SK-N-SH treated with all-trans-retinoic acid at 6 μM for 48 hours (cell line): Measurements from ENCODE around the gene ADRA2C.

Experiments used
- ATAC-seq: fragments of 200-7000 bp; cut with Tn5 transposase; 3 replicates; pipeline ENCODE4 v1.9.1; 2020; ENCODE audit warnings: mild to moderate bottlenecking, moderate library complexity
- ARNTL ChIP-seq: fragments of 450-650 bp; formaldehyde crosslinking; IDR thresholded peaks from 2 replicates; pipeline ENCODE4 v1.5.0; 2020; ENCODE audit warnings: low read depth, mild to moderate bottlenecking, moderate library complexity, borderline replicate concordance
- CSDC2 ChIP-seq: fragments of 250-450 bp; sonication (Bioruptor Pico); IDR thresholded peaks from 2 replicates; pipeline ENCODE4 v1.5.0; 2020; ENCODE audit warnings: mild to moderate bottlenecking, moderate library complexity
- GLIS3 ChIP-seq: fragments of 250-450 bp; sonication (Bioruptor Pico); IDR thresholded peaks from 2 replicates; pipeline ENCODE4 v1.5.0; 2020; ENCODE audit warnings: mild to moderate bottlenecking, moderate library complexity
- ISL1 ChIP-seq: fragments of 250-450 bp; sonication (Bioruptor Pico); IDR thresholded peaks from 2 replicates; pipeline ENCODE4 v2.1.2; 2022; ENCODE audit warnings: mild to moderate bottlenecking, moderate library complexity
- PATZ1 ChIP-seq: fragments of 250-450 bp; sonication (Bioruptor Pico); IDR thresholded peaks from 2 replicates; pipeline ENCODE4 v1.8.0; 2020; ENCODE audit warnings: mild to moderate bottlenecking, moderate library complexity, borderline replicate concordance
- POU6F1 ChIP-seq: fragments of 250-450 bp; sonication (Bioruptor Pico); IDR thresholded peaks from 2 replicates; pipeline ENCODE4 v1.8.0; 2021; ENCODE audit warnings: low read depth, mild to moderate bottlenecking, moderate library complexity, borderline replicate concordance
- PPARA ChIP-seq: fragments of 250-450 bp; sonication (Bioruptor Pico); IDR thresholded peaks from 2 replicates; pipeline ENCODE4 v1.5.0; 2020; ENCODE audit warnings: mild to moderate bottlenecking, borderline replicate concordance
- RARB ChIP-seq: fragments of 250-450 bp; sonication (Bioruptor Pico); IDR thresholded peaks from 2 replicates; pipeline ENCODE4 v1.8.0; 2021; ENCODE audit warnings: mild to moderate bottlenecking, moderate library complexity
- SNAI2 ChIP-seq: fragments of 250-450 bp; sonication (Bioruptor Pico); IDR thresholded peaks from 2 replicates; pipeline ENCODE4 v1.5.0; 2020; ENCODE audit warnings: mild to moderate bottlenecking, moderate library complexity
- TOX ChIP-seq: fragments of 250-450 bp; sonication (Bioruptor Pico); IDR thresholded peaks from 2 replicates; pipeline ENCODE4 v1.8.0; 2021; ENCODE audit warnings: mild to moderate bottlenecking, moderate library complexity, borderline replicate concordance
- ZC3H10 ChIP-seq: fragments of 250-450 bp; sonication (Bioruptor Pico); IDR thresholded peaks from 2 replicates; pipeline ENCODE4 v1.5.1; 2021; ENCODE audit warnings: mild to moderate bottlenecking, moderate library complexity
- ZFP3 ChIP-seq: fragments of 250-450 bp; sonication (Bioruptor Pico); IDR thresholded peaks from 2 replicates; pipeline ENCODE4 v1.5.0; 2020; ENCODE audit warnings: mild to moderate bottlenecking, moderate library complexity
- ZFP30 ChIP-seq: fragments of 450-650 bp; formaldehyde crosslinking; IDR thresholded peaks from 2 replicates; pipeline ENCODE4 v1.5.0; 2022; ENCODE audit warnings: mild to moderate bottlenecking, moderate library complexity
- ZNF565 ChIP-seq: fragments of 450-650 bp; formaldehyde crosslinking; conservative IDR thresholded peaks from 2 replicates; pipeline ENCODE4 v1.5.0; 2020; ENCODE audit warnings: low read depth, mild to moderate bottlenecking, moderate library complexity
- ZNF8 ChIP-seq: fragments of 450-650 bp; formaldehyde crosslinking; IDR thresholded peaks from 2 replicates; pipeline ENCODE4 v1.5.0; 2020; ENCODE audit warnings: mild to moderate bottlenecking, moderate library complexity
- TF ChIP-seq, protein P1 (sequence below): fragments of 250-450 bp; sonication (Bioruptor Pico); IDR thresholded peaks from 2 replicates; pipeline ENCODE4 v1.5.1; 2021; ENCODE audit warnings: mild to moderate bottlenecking, moderate library complexity

The ADRA2C gene

DNA sequence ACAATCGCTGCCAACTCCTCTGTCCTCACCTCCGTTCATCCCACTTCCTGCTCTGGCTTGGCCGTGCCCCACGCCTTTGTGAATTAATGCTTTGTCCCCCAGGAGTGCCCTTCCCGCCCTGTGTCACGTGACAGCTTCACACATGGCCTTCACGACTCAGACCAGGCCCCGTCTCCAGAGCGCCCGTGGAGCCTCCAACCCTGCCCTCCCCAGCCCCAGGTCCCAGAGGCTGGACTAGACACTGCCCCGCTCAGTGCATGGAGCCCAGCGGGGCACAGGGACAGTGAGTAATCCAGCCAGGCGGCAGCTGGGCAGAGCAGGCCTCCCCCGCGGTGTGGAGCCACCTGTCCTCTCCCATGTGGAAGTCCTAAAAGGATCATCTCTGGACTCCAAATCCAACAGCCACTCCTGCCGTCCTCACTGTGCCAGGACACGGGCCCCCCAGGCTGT, 7.4 kb downstream of the ADRA2C start:
- TF ChIP-seq, protein P1, sequence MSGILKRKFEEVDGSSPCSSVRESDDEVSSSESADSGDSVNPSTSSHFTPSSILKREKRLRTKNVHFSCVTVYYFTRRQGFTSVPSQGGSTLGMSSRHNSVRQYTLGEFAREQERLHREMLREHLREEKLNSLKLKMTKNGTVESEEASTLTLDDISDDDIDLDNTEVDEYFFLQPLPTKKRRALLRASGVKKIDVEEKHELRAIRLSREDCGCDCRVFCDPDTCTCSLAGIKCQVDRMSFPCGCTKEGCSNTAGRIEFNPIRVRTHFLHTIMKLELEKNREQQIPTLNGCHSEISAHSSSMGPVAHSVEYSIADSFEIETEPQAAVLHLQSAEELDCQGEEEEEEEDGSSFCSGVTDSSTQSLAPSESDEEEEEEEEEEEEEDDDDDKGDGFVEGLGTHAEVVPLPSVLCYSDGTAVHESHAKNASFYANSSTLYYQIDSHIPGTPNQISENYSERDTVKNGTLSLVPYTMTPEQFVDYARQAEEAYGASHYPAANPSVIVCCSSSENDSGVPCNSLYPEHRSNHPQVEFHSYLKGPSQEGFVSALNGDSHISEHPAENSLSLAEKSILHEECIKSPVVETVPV (CRISPR knock-in tag) = no peak
- TF ChIP-seq ISL1 (CRISPR knock-in tag) (no peak), RARB (CRISPR knock-in tag) (no peak), PATZ1 (CRISPR knock-in tag) (no peak), GLIS3 (CRISPR knock-in tag) (no peak)
- ATAC-seq = no peak

- TF ChIP-seq ZNF565 (CRISPR knock-in tag) (no peak), ZNF8 (CRISPR knock-in tag) (no peak), GLIS3 (CRISPR knock-in tag) (no peak)
- no peak for ATAC-seq
Measured at GRCh38 chr4:3774253-3774883, 8.2 kb downstream of the ADRA2C start.

DNA sequence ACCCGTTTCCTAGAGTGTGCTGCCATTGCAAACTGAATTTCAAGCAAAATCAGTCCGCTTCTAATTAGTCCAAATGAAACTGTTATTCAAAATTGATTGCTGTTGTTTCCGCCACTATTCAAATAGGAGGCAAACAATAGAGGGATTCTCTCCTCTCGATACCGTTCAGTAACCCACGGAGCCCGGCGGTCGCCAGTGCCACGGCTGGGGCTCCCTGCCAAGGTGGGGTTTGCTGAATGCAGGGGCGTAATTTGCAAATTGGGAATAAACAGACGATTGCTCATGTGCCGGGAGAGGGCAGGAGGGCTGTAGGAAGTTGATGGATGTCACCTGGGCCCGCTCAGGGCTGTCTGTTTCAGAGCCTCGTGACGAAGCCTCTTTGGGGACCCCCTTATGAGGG, 8.8 kb downstream of the ADRA2C start:
- TF ChIP-seq CSDC2 = no peak
- TF ChIP-seq PPARA (CRISPR knock-in tag) = no peak
- TF ChIP-seq TOX = no peak
- no peak for TF ChIP-seq ARNTL
- TF ChIP-seq ISL1 (CRISPR knock-in tag) = no peak
- no peak for TF ChIP-seq POU6F1 (CRISPR knock-in tag)
- no peak for TF ChIP-seq ZFP30 (CRISPR knock-in tag)
- TF ChIP-seq, all 23 proteins: peak for 0
- ATAC-seq = no peak

DNA sequence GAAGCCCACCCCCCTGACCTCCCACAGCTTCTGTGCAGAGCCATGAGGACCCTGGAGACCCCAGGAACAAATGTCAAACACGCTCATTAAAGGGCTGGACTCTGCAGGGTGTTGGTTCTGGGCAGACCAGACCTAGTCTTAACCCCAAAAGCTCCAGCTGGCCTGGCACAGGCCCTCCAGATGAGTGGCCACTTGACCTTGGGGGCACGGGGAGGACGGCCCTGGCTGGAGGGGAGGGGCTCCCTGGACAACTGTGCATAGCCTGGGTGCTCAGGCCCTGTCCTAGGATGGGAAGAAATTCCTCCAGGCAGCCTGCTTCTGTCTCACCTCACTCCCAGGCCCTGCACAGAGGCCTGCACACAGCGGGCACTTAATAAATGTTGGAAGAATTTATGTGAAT, 9.4 kb downstream of the ADRA2C start:
- no peak for ATAC-seq
- no peak for TF ChIP-seq ZC3H10 (CRISPR knock-in tag)
- no peak for TF ChIP-seq ZNF8 (CRISPR knock-in tag)
- no peak for TF ChIP-seq ZFP3 (CRISPR knock-in tag)
- no peak for TF ChIP-seq POU6F1 (CRISPR knock-in tag)
- TF ChIP-seq SNAI2 (CRISPR knock-in tag) = no peak
- TF ChIP-seq, all 23 proteins: peak for 0

DNA sequence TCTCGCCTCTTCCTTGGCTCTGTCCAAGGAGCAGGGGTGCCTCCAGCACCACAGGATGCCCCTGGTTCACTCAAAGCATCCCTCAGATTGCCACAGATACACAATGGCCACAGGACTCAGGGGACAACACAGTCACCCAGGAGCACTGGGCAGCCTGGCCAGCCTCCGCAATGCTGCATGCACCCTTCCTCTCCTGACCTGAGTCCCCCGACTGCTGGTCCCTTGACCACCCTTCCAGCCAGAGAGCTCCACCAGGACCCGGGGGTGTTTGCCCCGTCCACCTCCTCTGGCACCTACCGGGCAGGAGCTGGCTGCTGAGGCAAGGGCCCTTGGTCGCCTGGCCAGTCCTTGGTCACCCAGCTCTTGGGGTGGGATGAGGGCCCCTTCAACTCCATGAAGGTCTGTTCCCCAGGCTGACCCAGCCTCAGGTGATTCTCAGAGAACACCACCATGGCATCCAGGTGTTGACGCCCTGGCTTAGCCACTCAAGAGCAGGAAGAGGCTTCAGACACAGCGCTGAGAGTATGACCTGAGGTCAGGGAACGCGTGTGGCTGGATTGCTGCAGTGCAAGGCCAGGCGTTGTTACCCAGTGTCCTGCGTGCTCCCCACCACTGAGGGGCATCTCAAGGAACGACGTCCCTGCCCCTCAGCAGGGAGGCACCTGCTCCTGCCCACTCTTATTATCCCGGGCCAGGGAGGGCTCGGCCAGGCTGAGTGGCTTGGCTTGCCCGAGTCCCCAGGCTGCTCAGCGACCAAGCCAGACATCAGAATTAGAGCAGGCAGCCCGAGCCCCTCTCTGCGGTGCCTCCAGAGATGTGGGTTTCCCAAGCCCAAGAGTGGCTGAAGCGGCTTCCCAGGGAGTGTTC, 10.2 kb downstream of the ADRA2C start:
- TF ChIP-seq GLIS3 (CRISPR knock-in tag) (no peak), ZNF8 (CRISPR knock-in tag) (no peak), ZC3H10 (CRISPR knock-in tag) (no peak), PATZ1 (CRISPR knock-in tag) (no peak)
- no peak for ATAC-seq
